Measurements from ENCODE around the gene CNGA3.

- TF ChIP-seq, protein P1, sequence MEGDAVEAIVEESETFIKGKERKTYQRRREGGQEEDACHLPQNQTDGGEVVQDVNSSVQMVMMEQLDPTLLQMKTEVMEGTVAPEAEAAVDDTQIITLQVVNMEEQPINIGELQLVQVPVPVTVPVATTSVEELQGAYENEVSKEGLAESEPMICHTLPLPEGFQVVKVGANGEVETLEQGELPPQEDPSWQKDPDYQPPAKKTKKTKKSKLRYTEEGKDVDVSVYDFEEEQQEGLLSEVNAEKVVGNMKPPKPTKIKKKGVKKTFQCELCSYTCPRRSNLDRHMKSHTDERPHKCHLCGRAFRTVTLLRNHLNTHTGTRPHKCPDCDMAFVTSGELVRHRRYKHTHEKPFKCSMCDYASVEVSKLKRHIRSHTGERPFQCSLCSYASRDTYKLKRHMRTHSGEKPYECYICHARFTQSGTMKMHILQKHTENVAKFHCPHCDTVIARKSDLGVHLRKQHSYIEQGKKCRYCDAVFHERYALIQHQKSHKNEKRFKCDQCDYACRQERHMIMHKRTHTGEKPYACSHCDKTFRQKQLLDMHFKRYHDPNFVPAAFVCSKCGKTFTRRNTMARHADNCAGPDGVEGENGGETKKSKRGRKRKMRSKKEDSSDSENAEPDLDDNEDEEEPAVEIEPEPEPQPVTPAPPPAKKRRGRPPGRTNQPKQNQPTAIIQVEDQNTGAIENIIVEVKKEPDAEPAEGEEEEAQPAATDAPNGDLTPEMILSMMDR (IDR thresholded peaks at IDR 0.05; ENCODE audit: low read depth, low read length) = no peak
- TF ChIP-seq EZH2phosphoT487 (IDR thresholded peaks at IDR 0.05; ENCODE audit: low read depth) = no peak
These were observed 36.5 kb downstream of the CNGA3 start for GRCh38 chr2:98382739-98383138.

Measured in OCI-LY3 (cell line).